ENCODE results near the gene CYP2S1. TPM values are rescaled to one million over a fixed set of nuclear protein-coding genes. Genes with fewer than 3 reads are reported as not detected.
A peak's percentile ranks its signal among the peaks of the same experiment; 100 is the strongest.

CYP2S1 gene
- total and polyA plus RNA-seq, 9 of the 15 experiments (the other 6 are each of a cell fraction or from before 2014, with no cell fraction given), result 0.07 to 1.9 (median 0.41) TPM

DNA sequence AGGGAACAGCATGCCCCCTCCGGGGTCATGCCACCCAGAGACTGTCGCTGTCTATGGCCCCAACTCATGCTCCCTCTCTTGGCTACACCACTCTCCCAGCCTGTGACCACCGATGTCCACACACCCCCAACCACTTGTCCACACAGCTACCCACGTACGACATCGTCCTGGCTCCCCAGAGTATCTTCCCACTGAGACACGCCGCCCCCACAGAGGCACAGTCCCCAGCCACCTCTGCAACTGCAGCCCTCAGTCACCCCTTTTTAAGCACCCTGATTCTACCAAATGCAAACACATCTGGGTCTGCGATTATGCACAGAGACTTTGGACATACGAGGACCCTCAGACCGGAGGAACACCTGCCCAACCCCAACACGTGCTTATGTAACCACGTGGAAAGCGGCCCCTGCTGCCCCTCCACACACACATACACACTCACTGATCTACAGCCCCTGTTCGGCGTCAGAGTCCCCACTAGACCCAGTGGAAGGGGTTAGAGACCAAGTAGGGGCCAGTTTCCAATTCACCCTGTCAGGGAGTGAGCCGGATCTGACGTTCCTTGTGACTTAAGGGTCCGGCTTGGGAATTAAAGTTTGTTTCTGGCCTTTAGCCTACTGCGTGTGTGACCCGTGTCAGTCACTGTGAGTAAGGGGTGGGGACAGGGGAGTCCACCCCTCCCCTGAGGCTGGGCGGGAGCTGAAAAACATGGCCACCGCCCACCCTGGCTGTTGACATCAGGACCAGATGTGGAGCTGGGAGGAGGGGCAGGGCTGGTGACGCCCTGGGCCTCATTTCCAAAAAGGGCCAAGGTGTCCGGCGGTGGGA, 14.1 kb downstream of the CYP2S1 start (continued):
- TF ChIP-seq MGA (IDR thresholded peaks at IDR 0.05) (peak; percentile 45), ARID2 (IDR thresholded peaks at IDR 0.05) (no peak), ZNF561 (CRISPR knock-in tag; conservative IDR thresholded peaks at IDR 0.05) (no peak), EGR1 (conservative IDR thresholded peaks at IDR 0.05) (peak; percentile 68), TBL1XR1 (IDR thresholded peaks at IDR 0.05; ENCODE audit: low read length in 2 of 2) (no peak), MAX (CRISPR knock-in tag; IDR thresholded peaks at IDR 0.05) (peak; percentile 56)
- TF ChIP-seq, protein P1, sequence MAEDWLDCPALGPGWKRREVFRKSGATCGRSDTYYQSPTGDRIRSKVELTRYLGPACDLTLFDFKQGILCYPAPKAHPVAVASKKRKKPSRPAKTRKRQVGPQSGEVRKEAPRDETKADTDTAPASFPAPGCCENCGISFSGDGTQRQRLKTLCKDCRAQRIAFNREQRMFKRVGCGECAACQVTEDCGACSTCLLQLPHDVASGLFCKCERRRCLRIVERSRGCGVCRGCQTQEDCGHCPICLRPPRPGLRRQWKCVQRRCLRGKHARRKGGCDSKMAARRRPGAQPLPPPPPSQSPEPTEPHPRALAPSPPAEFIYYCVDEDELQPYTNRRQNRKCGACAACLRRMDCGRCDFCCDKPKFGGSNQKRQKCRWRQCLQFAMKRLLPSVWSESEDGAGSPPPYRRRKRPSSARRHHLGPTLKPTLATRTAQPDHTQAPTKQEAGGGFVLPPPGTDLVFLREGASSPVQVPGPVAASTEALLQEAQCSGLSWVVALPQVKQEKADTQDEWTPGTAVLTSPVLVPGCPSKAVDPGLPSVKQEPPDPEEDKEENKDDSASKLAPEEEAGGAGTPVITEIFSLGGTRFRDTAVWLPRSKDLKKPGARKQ (CRISPR knock-in tag; IDR thresholded peaks at IDR 0.05), result no peak
- TF ChIP-seq, protein P2, sequence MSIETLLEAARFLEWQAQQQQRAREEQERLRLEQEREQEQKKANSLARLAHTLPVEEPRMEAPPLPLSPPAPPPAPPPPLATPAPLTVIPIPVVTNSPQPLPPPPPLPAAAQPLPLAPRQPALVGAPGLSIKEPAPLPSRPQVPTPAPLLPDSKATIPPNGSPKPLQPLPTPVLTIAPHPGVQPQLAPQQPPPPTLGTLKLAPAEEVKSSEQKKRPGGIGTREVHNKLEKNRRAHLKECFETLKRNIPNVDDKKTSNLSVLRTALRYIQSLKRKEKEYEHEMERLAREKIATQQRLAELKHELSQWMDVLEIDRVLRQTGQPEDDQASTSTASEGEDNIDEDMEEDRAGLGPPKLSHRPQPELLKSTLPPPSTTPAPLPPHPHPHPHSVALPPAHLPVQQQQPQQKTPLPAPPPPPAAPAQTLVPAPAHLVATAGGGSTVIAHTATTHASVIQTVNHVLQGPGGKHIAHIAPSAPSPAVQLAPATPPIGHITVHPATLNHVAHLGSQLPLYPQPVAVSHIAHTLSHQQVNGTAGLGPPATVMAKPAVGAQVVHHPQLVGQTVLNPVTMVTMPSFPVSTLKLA (conservative IDR thresholded peaks at IDR 0.05), result peak; percentile 76 to 79
